Calu3 (cell line): ENCODE results near the gene OSCAR. TPM values are rescaled to one million over a fixed set of nuclear protein-coding genes. Genes with fewer than 3 reads are reported as not detected.
A peak's percentile ranks its signal among the peaks of the same experiment; 100 is the strongest.

Experiments
- BruUV-seq: library from RNA; stranded (reverse); fragments of 400-500 nt; replicated peaks from 2 replicates; lab custom pipeline; 2021; lab: Mats Ljungman, UMichigan
- CTCF ChIA-PET: fragments of 300-600 bp; sonication (Branson Sonifier 250); formaldehyde crosslinking; loops from one replicate; lab custom pipeline; 2022; ENCODE audit warnings: antibody characterized with exemption; lab: Charles Lee
- DNase-seq: peaks from one replicate; pipeline ENCODE4 v3.0.0; 2022
- H3K27ac Mint-ChIP-seq: one replicate; pipeline ENCODE4 v1.8.0; 2022; ENCODE audit warnings: mixed read lengths; ENCODE audit not compliant: unreplicated experiment
- H3K27me3 Mint-ChIP-seq: one replicate; pipeline ENCODE4 v1.8.0; 2022; ENCODE audit warnings: mixed read lengths; ENCODE audit not compliant: unreplicated experiment
- H3K36me3 Mint-ChIP-seq: one replicate; pipeline ENCODE4 v1.8.0; 2022; ENCODE audit warnings: mild to moderate bottlenecking, moderate library complexity, mixed read lengths; ENCODE audit not compliant: insufficient read depth, unreplicated experiment
- H3K4me1 Mint-ChIP-seq: one replicate; pipeline ENCODE4 v1.8.0; 2022; ENCODE audit warnings: mild to moderate bottlenecking, low read depth, mixed read lengths; ENCODE audit not compliant: unreplicated experiment
- H3K4me3 Mint-ChIP-seq: one replicate; pipeline ENCODE4 v1.8.0; 2022; ENCODE audit warnings: mild to moderate bottlenecking, low read depth, moderate library complexity, mixed read lengths; ENCODE audit not compliant: unreplicated experiment
- H3K9me3 Mint-ChIP-seq: one replicate; pipeline ENCODE4 v1.8.0; 2022; ENCODE audit warnings: low read depth, mixed read lengths; ENCODE audit not compliant: unreplicated experiment
- intact Hi-C: fragments of 100-400 bp; cut with micrococcal nuclease; formaldehyde crosslinking; loops from one replicate; pipeline ENCODE4 v1.10.0; 2022; ENCODE audit not compliant: unreplicated experiment
- total RNA-seq: library from RNA; stranded (reverse); gene quantifications from 2 replicates; pipeline ENCODE4 v1.2.3, GENCODE V29; 2022
- TF ChIP-seq, protein P1 (sequence below): fragments of 200-600 bp; IDR thresholded peaks from one replicate; pipeline ENCODE4 v1.8.0; 2022; ENCODE audit warnings: antibody characterized with exemption; ENCODE audit not compliant: unreplicated experiment

Gene OSCAR
- total RNA-seq, 1 experiment from 2014 or later, result 0.54 TPM

DNA sequence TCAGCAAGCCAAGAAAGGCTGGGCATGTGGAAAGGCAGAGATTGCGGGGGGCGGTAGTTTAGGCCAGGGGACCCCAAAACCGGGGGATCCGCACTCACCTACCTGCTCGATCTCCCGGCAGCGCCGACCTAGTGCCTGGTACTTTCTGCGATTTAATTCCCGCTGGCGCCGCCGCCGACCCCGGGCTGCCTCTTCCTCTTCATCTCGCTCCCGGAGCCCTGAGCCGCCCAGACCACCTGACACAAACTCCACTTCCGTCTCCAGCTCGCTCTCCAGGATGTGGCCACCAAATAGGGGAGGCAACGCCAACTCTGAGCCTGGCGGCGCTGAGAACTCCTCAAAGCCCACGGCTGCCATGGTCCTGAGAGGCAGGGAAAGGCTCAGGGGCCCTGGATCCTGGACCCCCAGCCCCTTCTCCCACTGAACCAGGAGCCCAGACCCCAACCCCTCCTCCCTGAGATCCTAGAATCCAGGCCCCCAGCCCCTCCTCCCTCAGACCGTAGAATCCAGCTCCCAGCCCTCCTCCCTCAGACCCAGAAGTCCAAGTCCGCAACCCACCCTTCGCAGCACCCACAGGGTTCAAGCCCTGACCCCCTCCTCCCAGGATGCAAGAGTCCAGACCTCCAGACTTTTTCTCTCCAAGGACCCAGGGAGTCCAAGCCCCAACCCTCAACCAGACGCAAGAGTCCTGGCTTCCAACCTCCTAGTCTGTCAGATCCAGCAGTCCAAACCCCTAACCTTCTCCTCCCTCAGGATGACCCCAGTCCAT lies 13.9 kb upstream of the OSCAR start:
- Mint-ChIP-seq H3K27ac (peak overlapping the region; percentile 93), H3K27me3 (no peaks in the 10 kb centered on the region), H3K36me3 (peaks cover 79% of the 10 kb centered on the region), H3K4me3 (peak overlapping the region; percentile 82), H3K4me1 (peaks cover 27% of the 10 kb centered on the region), H3K9me3 (no peaks in the 10 kb centered on the region)
- CTCF ChIA-PET, result interaction anchor here (2.3 kb wide), 1 partner anchor 22 kb away, joined by 10 read pairs; the partner anchor contains the start of gene CNOT3
- DNase-seq, result peak; percentile 55
- TF ChIP-seq, protein P1, sequence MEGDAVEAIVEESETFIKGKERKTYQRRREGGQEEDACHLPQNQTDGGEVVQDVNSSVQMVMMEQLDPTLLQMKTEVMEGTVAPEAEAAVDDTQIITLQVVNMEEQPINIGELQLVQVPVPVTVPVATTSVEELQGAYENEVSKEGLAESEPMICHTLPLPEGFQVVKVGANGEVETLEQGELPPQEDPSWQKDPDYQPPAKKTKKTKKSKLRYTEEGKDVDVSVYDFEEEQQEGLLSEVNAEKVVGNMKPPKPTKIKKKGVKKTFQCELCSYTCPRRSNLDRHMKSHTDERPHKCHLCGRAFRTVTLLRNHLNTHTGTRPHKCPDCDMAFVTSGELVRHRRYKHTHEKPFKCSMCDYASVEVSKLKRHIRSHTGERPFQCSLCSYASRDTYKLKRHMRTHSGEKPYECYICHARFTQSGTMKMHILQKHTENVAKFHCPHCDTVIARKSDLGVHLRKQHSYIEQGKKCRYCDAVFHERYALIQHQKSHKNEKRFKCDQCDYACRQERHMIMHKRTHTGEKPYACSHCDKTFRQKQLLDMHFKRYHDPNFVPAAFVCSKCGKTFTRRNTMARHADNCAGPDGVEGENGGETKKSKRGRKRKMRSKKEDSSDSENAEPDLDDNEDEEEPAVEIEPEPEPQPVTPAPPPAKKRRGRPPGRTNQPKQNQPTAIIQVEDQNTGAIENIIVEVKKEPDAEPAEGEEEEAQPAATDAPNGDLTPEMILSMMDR, result no peak
- intact Hi-C loops, result loop anchor here (10.0 kb wide), 1 partner anchor 130 kb away; no protein-coding TSS in a partner anchor
- BruUV-seq, result no TSS peak

DNA sequence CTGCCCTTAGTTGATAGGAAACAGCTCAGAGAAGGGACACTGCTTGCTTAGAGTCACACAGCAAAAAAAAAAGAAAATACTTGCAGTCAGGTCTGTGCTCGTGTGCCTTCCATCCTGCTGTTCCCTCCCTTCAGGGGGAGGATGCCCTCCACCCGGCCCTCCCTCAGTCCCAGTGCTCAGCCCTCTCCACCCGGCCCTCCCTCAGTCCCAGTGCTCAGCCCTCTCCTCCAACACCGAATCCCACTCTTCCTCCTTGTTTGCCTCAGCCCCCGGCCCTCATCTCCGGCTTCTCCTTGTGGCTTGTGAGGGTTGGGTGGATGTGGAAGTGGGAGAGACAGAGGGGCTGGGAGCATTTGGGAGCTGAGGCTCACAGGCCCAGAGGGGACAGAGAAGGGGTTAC lies 9.0 kb upstream of the OSCAR start:
- no peak overlapping the region for H3K4me3 Mint-ChIP-seq
- H3K9me3 Mint-ChIP-seq, result no peaks in the 10 kb centered on the region
- intact Hi-C loops, result loop anchor here (10.0 kb wide), 1 partner anchor 125 kb away; no protein-coding TSS in a partner anchor
- CTCF ChIA-PET, result interaction anchor here (0.7 kb wide), 1 partner anchor 227 kb away, joined by 3 read pairs; the partner anchor contains the start of gene PRKCG
- peaks cover 74% of the 10 kb centered on the region for H3K36me3 Mint-ChIP-seq
- H3K27me3 Mint-ChIP-seq, result no peaks in the 10 kb centered on the region
- no peak for DNase-seq
- peaks cover 7% of the 10 kb centered on the region for H3K4me1 Mint-ChIP-seq
- no TSS peak for BruUV-seq
- TF ChIP-seq, protein P1, result no peak
- no peak overlapping the region for H3K27ac Mint-ChIP-seq

DNA sequence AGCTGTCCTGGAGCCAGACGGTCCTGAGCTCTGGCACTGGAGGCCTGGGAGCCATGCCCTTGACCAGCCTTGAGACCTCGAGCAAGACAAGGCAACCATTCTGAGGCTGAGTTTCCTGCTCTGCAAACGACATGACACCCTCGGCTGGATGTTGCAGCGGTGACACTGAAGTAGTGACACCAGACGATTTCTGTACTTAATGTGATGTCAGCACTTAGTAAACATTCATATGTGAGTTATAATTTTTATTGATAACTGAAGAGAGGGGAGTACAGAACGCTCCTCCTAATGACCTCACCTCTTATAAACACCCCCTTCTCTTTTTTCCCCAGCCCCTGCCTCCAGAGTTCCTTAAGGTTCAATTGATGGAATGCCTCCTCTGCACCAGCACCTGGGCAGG lies 7.9 kb upstream of the OSCAR start:
- H3K36me3 Mint-ChIP-seq, result peaks cover 69% of the 10 kb centered on the region
- no TSS peak for BruUV-seq
- H3K27me3 Mint-ChIP-seq, result no peaks in the 10 kb centered on the region
- no peak overlapping the region for H3K27ac Mint-ChIP-seq
- intact Hi-C loops, result no loop called here
- CTCF ChIA-PET, result interaction anchor here (0.6 kb wide), 1 partner anchor 20 kb away, joined by 3 read pairs; no protein-coding TSS in a partner anchor
- no peak overlapping the region for H3K4me3 Mint-ChIP-seq
- TF ChIP-seq, protein P1, result no peak
- H3K4me1 Mint-ChIP-seq, result no peaks in the 10 kb centered on the region
- H3K9me3 Mint-ChIP-seq, result no peaks in the 10 kb centered on the region
- DNase-seq, result no peak

DNA sequence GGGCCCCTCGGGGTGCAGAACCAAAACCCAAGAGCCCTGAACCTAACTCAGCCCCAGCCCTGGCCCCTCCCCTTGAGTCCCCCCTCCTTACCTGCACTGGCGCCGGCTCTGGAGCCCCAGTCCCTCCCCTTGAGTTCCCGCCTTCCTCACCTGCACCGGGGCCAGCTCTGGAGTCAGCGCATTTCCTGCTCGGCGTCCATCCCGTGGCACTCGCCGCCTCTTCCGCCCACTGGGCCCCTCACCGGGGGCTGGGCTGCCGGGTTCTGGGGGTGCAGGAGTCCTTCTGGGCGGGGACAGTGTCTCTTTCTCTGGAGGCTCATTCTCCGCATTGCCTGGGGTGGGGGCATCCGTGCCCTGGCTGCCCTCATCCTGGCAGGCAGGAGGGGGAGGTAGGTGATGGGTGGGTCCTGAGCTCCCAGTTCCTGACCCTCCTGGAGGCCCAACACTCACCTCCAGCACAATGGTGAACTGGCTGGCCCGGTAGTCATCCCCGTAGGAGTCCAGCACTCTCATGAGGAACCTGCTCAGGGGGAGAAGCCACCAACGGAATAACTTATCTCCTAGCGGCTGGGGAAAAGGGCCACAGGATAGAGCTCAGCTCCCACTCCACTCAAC lies 7.4 kb upstream of the OSCAR start:
- intact Hi-C loops, result no loop called here
- TF ChIP-seq, protein P1, result no peak
- Mint-ChIP-seq H3K9me3 (no peaks in the 10 kb centered on the region), H3K27me3 (no peaks in the 10 kb centered on the region), H3K27ac (peak overlapping the region; percentile 21), H3K36me3 (peaks cover 71% of the 10 kb centered on the region), H3K4me1 (no peaks in the 10 kb centered on the region), H3K4me3 (peak overlapping the region; percentile 35)
- DNase-seq, result no peak
- CTCF ChIA-PET, result interaction anchor here (0.6 kb wide), 1 partner anchor 19 kb away, joined by 3 read pairs; no protein-coding TSS in a partner anchor
- no TSS peak for BruUV-seq
